Measurements from ENCODE around the gene SERGEF. TPM values are rescaled to one million over a fixed set of nuclear protein-coding genes. Genes with fewer than 3 reads are reported as not detected.

Gene SERGEF
- polyA plus RNA-seq, 1 experiment = 18.1 TPM

DNA sequence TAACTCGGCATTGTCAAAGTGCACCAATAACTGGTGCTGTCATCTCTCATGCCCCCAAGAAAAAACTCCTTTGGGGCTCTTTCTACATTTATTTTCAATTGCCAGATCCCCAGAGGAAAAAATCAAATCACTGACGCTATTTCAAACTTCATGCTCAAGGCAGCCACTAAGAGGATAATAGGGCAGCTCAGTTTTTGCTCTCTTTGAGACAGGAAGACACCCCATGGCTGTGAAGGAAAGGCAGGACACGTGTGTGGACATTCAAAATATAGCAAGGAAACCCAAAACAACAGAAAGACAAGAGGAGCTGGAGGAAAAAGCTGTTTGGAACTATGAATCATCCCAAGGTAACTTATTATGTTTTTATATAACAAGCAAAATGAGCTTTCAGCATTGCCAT lies 83.7 kb downstream of the SERGEF start:
- no peak overlapping the region for H3K27ac ChIP-seq (ENCODE audit: low read depth, low read length)
- DNase-seq (ENCODE audit: low read depth, low spot score) = no peak
- ChIA-PET CTCF (interaction anchor here (0.9 to 2.3 kb wide), 5 partner anchors 15 to 198 kb away, joined by 3 to 7 read pairs (median 5); no protein-coding TSS in a partner anchor), POLR2A (no interaction called here)
- H3K27me3 ChIP-seq (ENCODE audit: control insufficient read depth, insufficient read depth, low read length) = no peaks in the 10 kb centered on the region
- TF ChIP-seq, protein P1, sequence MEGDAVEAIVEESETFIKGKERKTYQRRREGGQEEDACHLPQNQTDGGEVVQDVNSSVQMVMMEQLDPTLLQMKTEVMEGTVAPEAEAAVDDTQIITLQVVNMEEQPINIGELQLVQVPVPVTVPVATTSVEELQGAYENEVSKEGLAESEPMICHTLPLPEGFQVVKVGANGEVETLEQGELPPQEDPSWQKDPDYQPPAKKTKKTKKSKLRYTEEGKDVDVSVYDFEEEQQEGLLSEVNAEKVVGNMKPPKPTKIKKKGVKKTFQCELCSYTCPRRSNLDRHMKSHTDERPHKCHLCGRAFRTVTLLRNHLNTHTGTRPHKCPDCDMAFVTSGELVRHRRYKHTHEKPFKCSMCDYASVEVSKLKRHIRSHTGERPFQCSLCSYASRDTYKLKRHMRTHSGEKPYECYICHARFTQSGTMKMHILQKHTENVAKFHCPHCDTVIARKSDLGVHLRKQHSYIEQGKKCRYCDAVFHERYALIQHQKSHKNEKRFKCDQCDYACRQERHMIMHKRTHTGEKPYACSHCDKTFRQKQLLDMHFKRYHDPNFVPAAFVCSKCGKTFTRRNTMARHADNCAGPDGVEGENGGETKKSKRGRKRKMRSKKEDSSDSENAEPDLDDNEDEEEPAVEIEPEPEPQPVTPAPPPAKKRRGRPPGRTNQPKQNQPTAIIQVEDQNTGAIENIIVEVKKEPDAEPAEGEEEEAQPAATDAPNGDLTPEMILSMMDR (IDR thresholded peaks at IDR 0.05; ENCODE audit: low read depth, low read length) = no peak
- H3K9me3 ChIP-seq (ENCODE audit: control insufficient read depth, insufficient read depth, low read length) = no peaks in the 10 kb centered on the region
- no peak overlapping the region for H3K4me3 ChIP-seq (ENCODE audit: low read depth, low read length)

DNA sequence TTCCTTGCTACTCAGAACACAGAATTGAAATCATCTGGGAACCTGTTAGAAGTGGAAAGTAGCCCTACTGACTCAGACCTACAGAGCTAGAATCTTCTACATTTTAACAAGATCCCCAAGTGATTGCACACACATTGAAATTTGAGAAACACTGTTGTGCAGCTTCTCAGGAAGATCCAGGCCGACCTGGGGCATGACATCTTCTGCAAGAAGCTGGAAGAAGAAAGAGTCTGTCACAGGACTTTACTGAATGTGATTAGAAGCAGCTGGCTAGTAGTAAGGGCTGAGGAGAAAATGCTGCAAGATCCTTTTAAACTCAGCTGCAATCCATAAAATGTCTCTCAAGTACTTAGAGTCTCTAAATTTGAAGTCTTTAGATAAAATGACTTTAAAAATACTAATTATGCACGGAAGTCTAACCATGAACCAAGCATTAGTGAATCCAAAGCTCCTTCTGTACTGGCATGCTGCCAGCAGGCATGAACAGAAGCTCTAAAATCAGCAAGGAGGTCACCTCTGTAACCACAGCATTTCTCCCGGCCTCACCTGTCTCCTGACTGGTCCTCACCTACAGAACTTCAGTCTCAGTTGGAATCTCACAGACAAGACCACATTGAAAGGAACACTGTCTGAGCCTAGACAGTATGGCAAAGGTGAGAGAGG lies 85.0 kb downstream of the SERGEF start:
- Histone ChIP-seq H3K9me3 (ENCODE audit: control insufficient read depth, insufficient read depth, low read length) (no peaks in the 10 kb centered on the region), H3K27me3 (ENCODE audit: control insufficient read depth, insufficient read depth, low read length) (no peaks in the 10 kb centered on the region), H3K4me3 (ENCODE audit: low read depth, low read length) (no peak overlapping the region), H3K27ac (ENCODE audit: low read depth, low read length) (no peak overlapping the region)
- TF ChIP-seq, protein P1 (IDR thresholded peaks at IDR 0.05; ENCODE audit: low read depth, low read length) = no peak
- POLR2A ChIA-PET = interaction anchor here (1.7 kb wide), 2 partner anchors 32 to 82 kb away, joined by 3 to 5 read pairs; no protein-coding TSS in a partner anchor
- CTCF ChIA-PET = interaction anchor here (0.7 to 1.9 kb wide), 5 partner anchors 51 to 197 kb away, joined by 3 to 7 read pairs (median 3); no protein-coding TSS in a partner anchor
- peak; percentile 78 for DNase-seq (ENCODE audit: low read depth, low spot score)

DNA sequence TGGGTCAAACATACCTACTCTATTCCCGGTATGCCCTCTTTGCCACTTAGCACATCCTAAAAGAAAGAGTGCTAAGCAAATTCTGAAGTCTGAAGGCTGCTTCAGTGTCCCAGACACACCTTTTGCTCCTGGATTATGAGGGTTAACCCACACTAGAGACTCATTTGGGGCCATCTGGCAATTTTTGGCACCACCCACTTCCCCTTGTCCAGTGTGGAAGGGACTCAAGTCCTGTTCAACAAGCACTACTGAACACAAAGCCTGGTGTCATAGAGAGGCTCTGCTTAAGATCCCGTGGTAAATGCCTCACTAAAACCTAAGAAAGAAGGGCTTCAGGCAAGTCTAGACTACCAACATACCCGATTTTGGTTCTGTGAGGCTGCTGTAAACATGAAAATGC lies 85.8 kb downstream of the SERGEF start:
- no peak overlapping the region for H3K4me3 ChIP-seq (ENCODE audit: low read depth, low read length)
- TF ChIP-seq, protein P1 (IDR thresholded peaks at IDR 0.05; ENCODE audit: low read depth, low read length) = no peak
- POLR2A ChIA-PET = interaction anchor here (1.7 kb wide), 2 partner anchors 33 to 82 kb away, joined by 3 to 5 read pairs; no protein-coding TSS in a partner anchor
- CTCF ChIA-PET = interaction anchor here (1.9 kb wide), 1 partner anchor 196 kb away, joined by 7 read pairs; no protein-coding TSS in a partner anchor
- no peak overlapping the region for H3K27ac ChIP-seq (ENCODE audit: low read depth, low read length)
- no peaks in the 10 kb centered on the region for H3K9me3 ChIP-seq (ENCODE audit: control insufficient read depth, insufficient read depth, low read length)
- H3K27me3 ChIP-seq (ENCODE audit: control insufficient read depth, insufficient read depth, low read length) = no peaks in the 10 kb centered on the region
- DNase-seq (ENCODE audit: low read depth, low spot score) = no peak

DNA sequence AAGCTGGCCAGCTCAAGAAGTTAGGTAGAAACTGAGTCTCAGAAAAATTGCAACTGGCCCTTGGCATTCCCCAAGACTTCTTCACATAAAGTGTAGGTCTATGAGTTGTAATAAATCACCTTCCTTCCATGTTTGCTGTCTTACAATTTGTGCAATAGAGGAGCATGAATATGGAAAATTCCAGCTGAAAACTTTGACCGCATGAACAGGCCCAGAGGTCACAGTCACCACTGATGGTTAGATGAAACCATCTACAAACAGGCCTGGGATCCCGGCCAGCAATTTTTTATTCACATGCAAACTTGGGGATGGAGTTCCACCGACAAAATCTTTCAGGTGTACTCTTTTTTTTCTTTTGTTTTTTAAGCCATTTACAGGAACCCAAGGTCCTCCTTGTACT lies 88.1 kb downstream of the SERGEF start:
- H3K4me3 ChIP-seq (ENCODE audit: low read depth, low read length) = no peak overlapping the region
- H3K27ac ChIP-seq (ENCODE audit: low read depth, low read length) = no peak overlapping the region
- ChIA-PET POLR2A (no interaction called here), CTCF (no interaction called here)
- DNase-seq (ENCODE audit: low read depth, low spot score) = no peak
- H3K9me3 ChIP-seq (ENCODE audit: control insufficient read depth, insufficient read depth, low read length) = no peaks in the 10 kb centered on the region
- H3K27me3 ChIP-seq (ENCODE audit: control insufficient read depth, insufficient read depth, low read length) = no peaks in the 10 kb centered on the region
- TF ChIP-seq, protein P1 (IDR thresholded peaks at IDR 0.05; ENCODE audit: low read depth, low read length) = no peak

DNA sequence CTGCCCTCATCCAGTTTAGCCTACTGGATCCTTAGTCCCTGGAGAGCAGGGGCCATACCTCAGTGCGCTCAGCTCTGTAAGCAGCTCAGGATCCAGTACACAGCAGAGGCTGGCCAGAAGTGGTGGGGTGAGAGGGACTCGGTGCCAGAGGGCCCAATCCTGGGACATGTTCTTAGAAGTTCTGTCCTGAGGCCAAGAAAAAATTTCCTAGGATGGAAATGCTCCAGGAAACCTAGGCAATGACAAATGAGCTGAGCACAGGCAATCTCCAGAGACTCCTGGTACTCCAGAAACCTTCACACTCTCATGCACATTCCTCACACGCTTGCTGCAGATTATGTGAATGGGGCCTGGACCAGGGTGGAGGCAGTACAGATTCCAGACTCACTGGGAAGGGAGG lies 89.6 kb downstream of the SERGEF start:
- H3K9me3 ChIP-seq (ENCODE audit: control insufficient read depth, insufficient read depth, low read length) = no peaks in the 10 kb centered on the region
- CTCF ChIA-PET = interaction anchor here (0.6 to 2.0 kb wide), 4 partner anchors 45 to 192 kb away, joined by 3 to 8 read pairs (median 4); no protein-coding TSS in a partner anchor
- no peak overlapping the region for H3K4me3 ChIP-seq (ENCODE audit: low read depth, low read length)
- POLR2A ChIA-PET = no interaction called here
- no peak for DNase-seq (ENCODE audit: low read depth, low spot score)
- TF ChIP-seq, protein P1 (IDR thresholded peaks at IDR 0.05; ENCODE audit: low read depth, low read length) = no peak
- no peaks in the 10 kb centered on the region for H3K27me3 ChIP-seq (ENCODE audit: control insufficient read depth, insufficient read depth, low read length)
- H3K27ac ChIP-seq (ENCODE audit: low read depth, low read length) = no peak overlapping the region

Measured in AG04450 (cell line).